Measurements from ENCODE around the gene ZNF326. TPM values are rescaled to one million over a fixed set of nuclear protein-coding genes. Genes with fewer than 3 reads are reported as not detected.

Gene ZNF326
- total RNA-seq, 1 experiment from 2014 or later: 39.0 TPM

DNA sequence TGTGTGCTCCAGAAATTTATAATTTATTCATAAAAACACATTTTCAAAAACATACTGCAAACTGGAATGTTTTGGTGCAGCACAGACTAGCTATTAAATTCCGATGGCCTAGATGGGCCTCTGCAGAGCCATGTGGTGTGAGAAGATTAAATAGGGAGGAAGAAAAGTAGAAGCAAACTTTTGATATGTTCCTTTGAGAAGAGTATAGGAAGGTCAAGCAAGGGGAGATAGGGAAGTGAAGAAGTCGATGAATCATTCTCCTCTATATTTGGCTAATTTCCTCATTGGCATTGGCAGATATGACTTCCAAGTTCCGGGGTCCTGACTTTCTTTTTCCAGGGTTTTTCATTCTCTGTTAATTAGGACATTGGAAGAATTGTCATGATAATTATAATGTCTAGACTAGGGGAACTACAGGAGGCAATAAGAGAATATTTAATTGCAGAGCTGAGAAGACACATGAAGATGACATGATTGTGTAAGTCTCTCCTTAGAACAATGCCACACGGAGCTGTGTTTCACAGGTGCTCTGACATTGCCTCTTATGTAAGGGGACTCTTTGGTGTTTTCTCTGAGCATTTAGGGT is 19.3 kb upstream of the ZNF326 start:
- no peak overlapping the region for H2AFZ ChIP-seq (ENCODE audit: low read length)
- TF ChIP-seq, protein P1, sequence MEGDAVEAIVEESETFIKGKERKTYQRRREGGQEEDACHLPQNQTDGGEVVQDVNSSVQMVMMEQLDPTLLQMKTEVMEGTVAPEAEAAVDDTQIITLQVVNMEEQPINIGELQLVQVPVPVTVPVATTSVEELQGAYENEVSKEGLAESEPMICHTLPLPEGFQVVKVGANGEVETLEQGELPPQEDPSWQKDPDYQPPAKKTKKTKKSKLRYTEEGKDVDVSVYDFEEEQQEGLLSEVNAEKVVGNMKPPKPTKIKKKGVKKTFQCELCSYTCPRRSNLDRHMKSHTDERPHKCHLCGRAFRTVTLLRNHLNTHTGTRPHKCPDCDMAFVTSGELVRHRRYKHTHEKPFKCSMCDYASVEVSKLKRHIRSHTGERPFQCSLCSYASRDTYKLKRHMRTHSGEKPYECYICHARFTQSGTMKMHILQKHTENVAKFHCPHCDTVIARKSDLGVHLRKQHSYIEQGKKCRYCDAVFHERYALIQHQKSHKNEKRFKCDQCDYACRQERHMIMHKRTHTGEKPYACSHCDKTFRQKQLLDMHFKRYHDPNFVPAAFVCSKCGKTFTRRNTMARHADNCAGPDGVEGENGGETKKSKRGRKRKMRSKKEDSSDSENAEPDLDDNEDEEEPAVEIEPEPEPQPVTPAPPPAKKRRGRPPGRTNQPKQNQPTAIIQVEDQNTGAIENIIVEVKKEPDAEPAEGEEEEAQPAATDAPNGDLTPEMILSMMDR (conservative IDR thresholded peaks at IDR 0.05): no peak
- H3K36me3 Mint-ChIP-seq (ENCODE audit: insufficient read depth in 1 of 3, low read depth in 3 of 3): no peaks in the 10 kb centered on the region

More for the DNA sequence above, 19.3 kb upstream of the ZNF326 start:
- H2BK15ac ChIP-seq (ENCODE audit: low read depth, low read length): no peak overlapping the region
- no peak overlapping the region for H3K4me3 Mint-ChIP-seq
- H3K9me3 Mint-ChIP-seq: no peaks in the 10 kb centered on the region; a peak in 1 of 5 replicates
- WGBS (ENCODE audit: extremely low coverage, insufficient read length, low lambda C conversion rate): no CpG with 5 or more reads among the region's 4 CpGs
- no peaks in the 10 kb centered on the region for H3K9me3 ChIP-seq (ENCODE audit: control insufficient read depth, low read depth, low read length)
- H4K8ac ChIP-seq (replicated peaks; ENCODE audit: insufficient read length, low read depth, low read length): no peak overlapping the region
- no peak overlapping the region for H4K91ac ChIP-seq (ENCODE audit: insufficient read length, low read depth, low read length)
- no peaks in the 10 kb centered on the region for H3K79me2 ChIP-seq (ENCODE audit: insufficient read depth, low read length)
- H3K27ac ChIP-seq (ENCODE audit: insufficient read length, low read depth, low read length): no peak overlapping the region
- H2AK5ac ChIP-seq (ENCODE audit: insufficient read length, low read length): no peak overlapping the region
- H3K14ac ChIP-seq (ENCODE audit: insufficient read depth, low read length): no peak overlapping the region
- no peak for DNase-seq
- H3K18ac ChIP-seq (ENCODE audit: insufficient read length, low read depth, low read length): no peak overlapping the region
- no peak overlapping the region for H3K9ac ChIP-seq (ENCODE audit: extremely low read depth, insufficient read length, low read length)
- H3K4ac ChIP-seq (ENCODE audit: low read depth, low read length): no peak overlapping the region
- no peak overlapping the region for H3K56ac ChIP-seq (ENCODE audit: insufficient read length, low read depth, low read length)
- H3K23ac ChIP-seq (ENCODE audit: insufficient read length, low read depth, low read length): no peak overlapping the region
- H3K27me3 Mint-ChIP-seq (ENCODE audit: low read depth): no peaks in the 10 kb centered on the region
- no peak overlapping the region for H3K27ac Mint-ChIP-seq
- H2BK5ac ChIP-seq (ENCODE audit: insufficient read length, low read length): no peak overlapping the region
- no peak overlapping the region for H3K4me2 ChIP-seq (ENCODE audit: insufficient read depth, insufficient read length, low read length)
- H3K23me2 ChIP-seq (ENCODE audit: insufficient read length, low read depth, low read length, poor library complexity, severe bottlenecking): no peaks in the 10 kb centered on the region
- no peak overlapping the region for H3T11ph ChIP-seq (ENCODE audit: low read length)
- no peak overlapping the region for H2BK20ac ChIP-seq (ENCODE audit: low read depth, low read length, poor library complexity, severe bottlenecking)
- no peak overlapping the region for H2BK12ac ChIP-seq (ENCODE audit: insufficient read length, low read depth, low read length)
- peaks cover 5% of the 10 kb centered on the region; the same call in 1 of the 2 replicates for H3K4me1 ChIP-seq (ENCODE audit: insufficient read depth, low read length)
- H2BK120ac ChIP-seq (ENCODE audit: low read depth, low read length, poor library complexity, severe bottlenecking): no peak overlapping the region
- H3K27me3 ChIP-seq (ENCODE audit: insufficient read depth, low read length): no peaks in the 10 kb centered on the region
- H4K5ac ChIP-seq (ENCODE audit: insufficient read length, low read depth, low read length): no peak overlapping the region
- no peaks in the 10 kb centered on the region for H3K79me1 ChIP-seq (ENCODE audit: insufficient read depth, low read depth, low read length, poor library complexity, severe bottlenecking)
- peaks cover 9 to 10% of the 10 kb centered on the region in 2 experiments for H3K4me1 Mint-ChIP-seq
- no peaks in the 10 kb centered on the region for H4K20me1 ChIP-seq (ENCODE audit: control insufficient read depth, insufficient read depth, insufficient read length)

Data from H9 (cell line).